ENCODE results near the gene LBHD2. TPM values are rescaled to one million over a fixed set of nuclear protein-coding genes. Genes with fewer than 3 reads are reported as not detected.

LBHD2 gene
- total RNA-seq, 1 donor from 2014 or later, result not detected

DNA sequence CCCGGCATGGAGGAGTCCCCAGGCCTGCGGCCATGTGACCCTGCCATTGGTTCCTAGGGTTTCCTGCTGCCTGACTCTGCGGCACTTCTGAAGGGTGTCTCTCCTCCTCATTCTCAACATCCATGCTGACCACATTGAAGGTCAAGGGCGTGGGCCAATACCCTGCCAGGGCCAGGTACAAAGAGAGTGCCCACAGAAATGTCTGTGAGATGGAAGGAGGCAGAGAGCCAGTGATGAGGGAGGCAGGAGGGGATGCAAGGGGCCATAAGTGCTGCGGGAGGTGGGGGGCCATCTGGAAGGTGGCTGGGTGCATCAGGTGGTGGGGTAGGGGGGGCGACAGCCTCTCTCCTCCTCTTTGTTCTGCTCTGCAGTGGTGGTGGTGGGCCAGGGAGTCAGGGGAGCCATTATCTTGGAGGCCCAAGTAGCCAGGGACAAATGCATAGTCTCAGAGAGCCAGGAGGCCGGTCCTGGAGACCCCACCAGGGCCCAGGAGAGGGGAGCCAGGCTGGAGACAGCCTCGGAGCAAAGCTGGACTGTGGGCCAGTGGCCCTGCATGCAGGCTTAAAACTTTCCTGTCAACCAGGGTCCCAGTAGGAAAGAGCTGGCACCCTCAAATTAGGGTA is 13.6 kb upstream of the LBHD2 start:
- peaks cover 13% of the 10 kb centered on the region for H3K4me1 Mint-ChIP-seq (ENCODE audit: unreplicated experiment)
- no peaks in the 10 kb centered on the region for H3K36me3 Mint-ChIP-seq
- H3K27ac Mint-ChIP-seq, result no peak overlapping the region
- TF ChIP-seq CTCF (conservative IDR thresholded peaks at IDR 0.05), result no peak
- no peak for DNase-seq (ENCODE audit: extremely low spot score, unreplicated experiment)
- no peak overlapping the region for H3K4me3 Mint-ChIP-seq
- no peaks in the 10 kb centered on the region for H3K27me3 Mint-ChIP-seq
- H3K9me3 Mint-ChIP-seq, result no peaks in the 10 kb centered on the region

DNA sequence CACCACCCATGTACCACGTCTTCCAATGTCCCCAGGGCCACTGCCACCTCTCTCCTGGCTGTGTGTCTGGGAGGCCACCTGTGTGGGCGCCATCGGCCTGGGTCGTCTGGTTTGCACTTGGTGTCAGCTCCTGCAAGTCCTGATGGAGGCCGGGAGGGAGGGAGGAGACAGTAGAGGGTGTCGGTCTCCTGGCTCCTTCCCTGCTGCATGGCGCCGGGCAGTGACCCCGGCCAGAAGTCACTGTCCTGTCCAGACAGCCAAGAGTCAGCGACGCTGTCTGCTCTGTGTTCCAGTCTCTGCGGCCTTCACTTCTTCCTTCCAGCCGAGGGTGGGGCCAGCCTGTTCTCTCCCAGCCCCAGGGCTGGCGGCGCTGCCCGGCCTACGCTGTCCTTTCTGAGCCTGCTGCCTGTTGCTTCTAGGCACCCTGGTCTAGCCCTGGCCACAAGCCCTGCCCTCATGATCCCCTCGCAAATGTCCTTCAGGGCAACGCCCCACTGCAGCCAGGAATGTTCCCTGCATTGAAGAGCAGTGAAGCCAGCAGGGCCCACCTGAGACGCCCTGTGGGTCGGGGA is 13.0 kb upstream of the LBHD2 start:
- no peak for TF ChIP-seq CTCF (conservative IDR thresholded peaks at IDR 0.05)
- Mint-ChIP-seq H3K4me1 (ENCODE audit: unreplicated experiment) (peaks cover 13% of the 10 kb centered on the region), H3K27ac (no peak overlapping the region), H3K4me3 (no peak overlapping the region), H3K27me3 (no peaks in the 10 kb centered on the region), H3K9me3 (no peaks in the 10 kb centered on the region), H3K36me3 (no peaks in the 10 kb centered on the region)
- no peak for DNase-seq (ENCODE audit: extremely low spot score, unreplicated experiment)

- Mint-ChIP-seq H3K4me3 (no peak overlapping the region), H3K36me3 (no peaks in the 10 kb centered on the region), H3K4me1 (ENCODE audit: unreplicated experiment) (peaks cover 13% of the 10 kb centered on the region), H3K27ac (no peak overlapping the region), H3K9me3 (no peaks in the 10 kb centered on the region), H3K27me3 (no peaks in the 10 kb centered on the region)
- TF ChIP-seq CTCF (conservative IDR thresholded peaks at IDR 0.05), result no peak
- DNase-seq (ENCODE audit: extremely low spot score, unreplicated experiment), result no peak
These were observed 12.3 kb upstream of the LBHD2 start for GRCh38 chr14:103071544-103072251.

DNA sequence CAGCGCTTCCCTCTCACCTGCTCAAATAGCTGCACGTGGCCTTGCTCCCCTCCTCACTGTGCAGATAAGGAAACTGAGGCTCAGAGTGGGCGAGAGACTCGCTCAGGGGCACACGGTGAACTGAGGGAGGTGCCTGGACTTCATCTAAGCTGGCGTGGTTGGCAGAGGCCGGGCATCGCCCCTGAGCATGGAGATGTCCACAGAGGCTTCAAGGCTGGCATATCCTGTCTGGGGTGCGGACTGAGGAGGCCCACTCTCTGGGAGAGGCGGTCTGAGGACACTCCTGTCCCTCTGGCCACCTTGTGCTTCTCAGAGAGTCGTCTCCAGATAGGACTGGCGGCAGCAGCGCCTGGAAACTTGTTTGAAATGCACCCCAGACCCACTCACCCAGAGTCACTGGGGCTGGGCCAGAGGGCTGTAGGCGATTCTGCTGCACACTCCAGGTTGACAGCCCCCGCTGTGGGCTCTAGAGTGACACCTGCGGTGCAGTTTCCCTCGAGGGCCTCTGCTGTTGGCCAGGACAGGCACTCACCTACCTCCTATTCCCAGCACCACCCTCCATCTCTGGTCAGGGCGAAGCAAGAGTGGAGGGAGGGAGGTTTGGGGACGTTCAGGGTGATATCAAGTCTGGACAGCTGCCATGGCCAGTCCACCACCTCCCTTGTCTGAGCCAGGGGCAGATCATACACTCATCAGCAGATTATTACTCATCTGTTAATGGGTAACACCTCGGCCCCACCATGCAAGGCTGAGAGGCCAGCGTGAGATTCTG is 11.2 kb upstream of the LBHD2 start:
- Mint-ChIP-seq H3K4me1 (ENCODE audit: unreplicated experiment) (peaks cover 6% of the 10 kb centered on the region), H3K4me3 (no peak overlapping the region)

More for the DNA sequence above, 11.2 kb upstream of the LBHD2 start:
- DNase-seq (ENCODE audit: extremely low spot score, unreplicated experiment), result no peak
- no peak overlapping the region for H3K27ac Mint-ChIP-seq
- H3K27me3 Mint-ChIP-seq, result no peaks in the 10 kb centered on the region
- H3K9me3 Mint-ChIP-seq, result no peaks in the 10 kb centered on the region
- no peaks in the 10 kb centered on the region for H3K36me3 Mint-ChIP-seq
- TF ChIP-seq CTCF (conservative IDR thresholded peaks at IDR 0.05), result no peak

Measured in type B pancreatic cell (in vitro differentiated cells).